KG1 (cell line): ENCODE measurements around the gene ADGRE2.
A peak's percentile ranks its signal among the peaks of the same experiment; 100 is the strongest.
"Not testable (repeated sequence)": the region's sequence is repeated elsewhere in the genome, so short reads cannot be mapped to it uniquely, and the experiment has no call there.

Source experiments
- DNase-seq: peaks from one replicate; lab custom pipeline; 2025; lab: John Stamatoyannopoulos, UW

ADGRE2 gene

GRCh38 chr19:14778110-14778845 lies at the start of gene ADGRE2:
ADGRE2 (minus strand) TSS chr19:14778560; CDS start chr19:14776756, 1,804 bp downstream.
- DNase-seq = not testable (repeated sequence)

GRCh38 chr19:14826006-14826405 lies 47.6 kb upstream of the ADGRE2 start:
- no peak for DNase-seq

- DNase-seq = no peak
These were observed 43.6 kb upstream of the ADGRE2 start for GRCh38 chr19:14821937-14822336.

DNA sequence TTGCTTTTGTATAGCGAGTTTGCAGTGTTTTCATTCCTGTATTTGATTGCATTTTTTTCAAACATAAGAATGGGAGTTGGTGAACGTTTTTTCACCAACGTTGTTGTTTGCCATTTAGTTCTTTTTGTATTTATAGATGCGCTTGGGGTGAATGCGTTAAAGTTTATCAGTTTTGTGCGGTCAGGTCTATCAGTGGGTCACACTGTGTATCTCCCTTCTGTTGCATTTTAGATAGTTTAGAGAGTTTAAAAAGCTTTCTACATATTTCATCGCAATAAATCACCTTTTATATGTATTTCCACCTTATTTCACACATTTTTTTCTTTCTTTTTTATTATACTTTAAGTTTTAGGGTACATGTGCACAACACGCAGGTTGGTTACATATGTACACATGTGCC lies 40.2 kb upstream of the ADGRE2 start:
- no peak for DNase-seq

GRCh38 chr19:14817052-14817451 lies 38.7 kb upstream of the ADGRE2 start:
- no peak for DNase-seq

DNA sequence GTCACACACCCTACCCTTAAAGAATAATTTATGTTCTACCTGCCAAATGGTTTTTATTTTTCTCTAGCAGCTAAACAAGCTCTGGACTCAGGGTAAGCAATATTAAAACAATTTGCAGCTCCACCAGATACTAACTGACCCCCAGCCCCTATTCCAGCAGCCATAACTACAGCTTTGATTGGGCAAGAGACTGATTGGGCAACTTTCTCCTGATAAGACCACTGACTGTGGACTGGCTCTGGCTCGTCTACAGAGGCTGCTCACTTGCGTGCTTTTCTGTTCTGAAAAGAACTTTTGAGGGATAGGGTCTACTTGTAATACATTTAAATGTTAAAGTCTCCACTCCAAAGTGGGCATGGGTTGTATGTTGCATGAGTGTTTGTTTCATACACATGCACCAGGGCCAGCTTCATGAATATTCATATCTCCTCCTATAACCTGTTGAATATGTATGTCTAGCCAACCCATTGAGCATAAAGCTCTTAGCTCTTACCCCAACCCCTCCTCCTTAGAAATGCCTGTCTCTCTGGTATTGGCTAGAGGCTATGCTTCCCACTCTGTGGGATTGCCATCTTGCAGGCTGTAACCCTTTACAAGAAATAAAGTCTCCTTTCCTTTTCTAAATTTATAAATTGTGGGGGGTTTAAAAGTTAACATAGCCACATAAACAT lies 36.8 kb upstream of the ADGRE2 start:
- no peak for DNase-seq

DNA sequence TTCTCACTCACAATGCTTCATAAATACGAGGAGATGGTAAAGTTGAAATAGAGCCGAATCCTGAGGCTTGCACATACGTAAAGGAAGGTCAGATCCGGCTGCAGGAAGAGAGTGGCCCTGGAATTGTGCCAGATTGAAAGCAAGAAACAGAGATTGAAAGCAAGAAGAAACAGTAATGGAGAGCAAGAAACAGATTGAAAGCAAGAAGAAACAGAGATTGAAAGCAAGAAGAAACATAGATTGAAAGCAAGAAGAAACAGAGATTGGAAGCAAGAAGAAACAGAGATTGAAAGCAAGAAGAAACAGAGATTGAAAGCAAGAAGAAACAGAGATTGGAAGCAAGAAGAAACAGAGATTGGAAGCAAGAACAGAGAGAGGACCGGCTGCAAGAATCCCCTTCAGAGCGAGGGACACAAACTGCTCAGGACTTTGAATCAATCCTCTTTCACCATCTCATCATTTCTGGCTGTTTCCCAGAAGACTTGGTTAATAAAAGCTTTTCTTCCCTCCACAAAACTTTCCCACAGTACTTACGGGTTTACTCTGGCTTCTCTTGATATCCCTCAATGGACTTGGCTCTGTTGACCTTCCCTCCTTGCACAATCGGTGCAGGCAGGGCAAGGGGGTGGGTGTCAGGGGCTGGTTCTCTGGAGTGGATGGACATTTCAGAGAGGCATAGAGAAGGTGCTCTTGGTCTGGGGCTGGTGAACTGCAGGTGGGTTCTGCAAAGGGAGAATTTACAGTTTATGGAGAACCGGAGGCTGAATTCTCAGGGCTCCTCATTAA lies 31.1 kb upstream of the ADGRE2 start:
- no peak for DNase-seq

DNA sequence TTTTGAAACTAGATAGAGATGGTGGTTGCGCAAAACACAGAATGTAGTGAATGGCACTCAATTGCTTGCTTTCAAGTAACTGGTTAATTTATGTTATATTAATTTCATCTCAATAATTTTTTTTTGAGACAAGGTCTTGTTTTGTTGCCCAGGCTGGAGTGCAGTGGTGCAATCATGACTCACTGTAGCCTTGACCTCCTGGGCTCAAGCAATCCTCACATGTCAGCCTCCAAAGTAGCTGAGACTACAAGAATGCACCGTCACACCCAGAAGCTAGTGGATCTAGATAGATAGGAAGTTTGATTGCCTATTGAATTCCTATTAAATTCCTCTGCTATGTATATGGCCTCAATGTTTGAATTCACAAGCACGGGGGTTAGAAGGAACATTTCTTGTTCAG lies 26.4 kb upstream of the ADGRE2 start:
- DNase-seq = no peak

DNA sequence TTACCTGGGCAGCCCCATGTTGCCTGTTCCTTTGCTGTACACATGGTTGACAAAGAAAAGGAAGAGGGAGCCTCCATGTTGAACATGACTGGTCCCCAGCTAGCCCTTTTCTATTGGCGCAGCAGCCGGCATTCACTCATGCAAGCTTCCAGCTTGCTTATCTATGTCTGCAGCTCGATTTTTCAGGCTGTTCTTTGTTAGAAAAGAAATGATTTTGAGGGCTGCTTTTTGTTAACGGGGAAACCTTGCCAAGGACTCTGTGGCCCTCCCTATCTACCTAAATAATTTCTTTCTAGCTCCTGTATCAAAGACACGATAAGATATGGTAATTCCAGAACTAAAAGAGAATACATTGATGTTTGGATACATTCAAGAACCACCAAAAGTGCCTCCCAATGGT lies 20.4 kb upstream of the ADGRE2 start:
- DNase-seq = no peak

DNA sequence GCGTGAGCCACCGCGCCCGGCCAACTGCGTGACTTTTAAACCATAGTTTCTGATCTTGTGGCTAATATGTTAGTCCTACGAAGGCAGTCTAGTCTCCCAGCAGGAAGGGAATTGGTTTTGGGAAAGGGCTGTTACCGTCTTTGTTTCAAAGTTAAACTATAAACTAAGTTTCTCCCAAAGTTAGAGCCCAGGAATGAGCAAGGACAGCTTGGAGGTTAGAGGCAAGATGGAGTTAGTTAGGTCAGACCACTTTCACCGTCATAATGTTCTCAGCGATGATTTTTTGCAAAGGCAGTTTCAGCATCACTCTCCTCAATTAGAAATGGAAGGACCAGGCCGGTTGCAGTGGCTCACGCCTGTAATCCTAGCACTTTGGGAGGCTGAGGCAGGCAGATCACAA lies 17.7 kb upstream of the ADGRE2 start:
- DNase-seq = no peak

DNA sequence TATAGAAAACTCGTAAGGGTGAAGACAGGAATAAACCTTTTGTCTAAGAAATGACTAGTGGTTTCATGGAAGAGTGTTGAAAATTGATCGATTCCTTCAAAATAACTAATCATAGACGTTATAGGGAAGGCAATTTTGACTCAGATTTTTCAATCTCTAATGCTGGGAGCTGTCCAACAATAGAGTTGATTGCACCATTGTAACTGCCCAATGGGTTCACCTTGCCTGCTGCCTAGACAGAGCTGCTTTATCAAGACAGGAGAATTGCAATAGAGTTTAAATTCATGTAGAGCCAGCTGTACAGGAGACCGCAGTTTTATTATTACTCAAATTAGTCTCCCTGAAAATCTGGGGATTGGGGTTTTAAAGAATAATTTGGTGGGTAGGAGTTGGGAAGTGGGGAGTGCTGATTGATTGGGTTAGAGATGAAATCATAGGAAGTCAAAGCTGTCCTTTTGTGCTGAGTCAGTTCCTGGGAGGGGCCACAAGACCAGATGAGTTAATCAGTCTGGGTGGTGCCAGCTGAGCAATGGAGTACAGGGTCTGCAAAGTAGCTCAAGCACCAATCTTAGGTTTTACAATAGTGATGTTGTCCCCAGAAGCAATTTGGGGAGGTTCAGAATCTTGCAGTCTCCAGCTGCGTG lies 16.8 kb upstream of the ADGRE2 start:
- DNase-seq = no peak

DNA sequence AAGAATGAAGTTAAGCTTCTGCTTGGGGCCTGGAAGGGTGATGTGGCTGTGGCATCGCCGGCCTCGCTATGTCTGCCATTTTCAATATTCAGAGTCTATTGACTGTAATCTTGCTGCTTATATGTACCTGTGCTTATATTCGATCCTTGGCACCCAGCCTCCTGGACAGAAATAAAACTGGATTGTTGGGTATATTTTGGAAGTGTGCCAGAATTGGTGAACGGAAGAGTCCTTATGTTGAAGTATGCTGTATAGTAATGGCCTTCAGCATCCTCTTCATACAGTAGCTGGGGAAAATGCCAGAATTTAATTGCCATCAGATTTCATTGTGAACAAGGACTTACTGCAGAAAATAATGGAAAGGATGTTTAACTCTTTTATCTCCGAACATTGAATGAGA lies 13.9 kb upstream of the ADGRE2 start:
- DNase-seq = not testable (repeated sequence)

- no peak for DNase-seq
These were observed 8.1 kb upstream of the ADGRE2 start for GRCh38 chr19:14786421-14786851.

GRCh38 chr19:14785102-14785793 lies 6.9 kb upstream of the ADGRE2 start:
- DNase-seq = peak; percentile 60

DNA sequence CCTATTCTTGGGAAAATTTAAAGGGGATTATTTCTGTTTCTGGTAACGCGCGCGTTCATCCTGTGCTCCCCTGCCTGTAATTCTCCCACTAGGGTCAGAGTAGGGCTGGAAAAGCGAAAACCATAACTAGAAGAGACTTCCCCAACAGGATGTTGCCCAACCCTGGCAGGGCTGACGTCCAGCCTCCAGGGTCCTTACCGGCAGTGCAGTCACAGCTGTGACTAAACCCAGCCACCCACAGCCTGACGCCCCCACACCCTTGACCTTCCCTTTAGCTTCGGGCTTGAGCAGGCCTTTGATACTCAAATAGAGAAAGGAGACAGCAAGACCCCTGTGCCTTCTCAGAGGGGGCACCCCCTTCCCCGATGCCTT lies 6.4 kb upstream of the ADGRE2 start:
- peak; percentile 67 for DNase-seq

GRCh38 chr19:14783410-14783998 lies 5.1 kb upstream of the ADGRE2 start:
- DNase-seq = not testable (repeated sequence)

DNA sequence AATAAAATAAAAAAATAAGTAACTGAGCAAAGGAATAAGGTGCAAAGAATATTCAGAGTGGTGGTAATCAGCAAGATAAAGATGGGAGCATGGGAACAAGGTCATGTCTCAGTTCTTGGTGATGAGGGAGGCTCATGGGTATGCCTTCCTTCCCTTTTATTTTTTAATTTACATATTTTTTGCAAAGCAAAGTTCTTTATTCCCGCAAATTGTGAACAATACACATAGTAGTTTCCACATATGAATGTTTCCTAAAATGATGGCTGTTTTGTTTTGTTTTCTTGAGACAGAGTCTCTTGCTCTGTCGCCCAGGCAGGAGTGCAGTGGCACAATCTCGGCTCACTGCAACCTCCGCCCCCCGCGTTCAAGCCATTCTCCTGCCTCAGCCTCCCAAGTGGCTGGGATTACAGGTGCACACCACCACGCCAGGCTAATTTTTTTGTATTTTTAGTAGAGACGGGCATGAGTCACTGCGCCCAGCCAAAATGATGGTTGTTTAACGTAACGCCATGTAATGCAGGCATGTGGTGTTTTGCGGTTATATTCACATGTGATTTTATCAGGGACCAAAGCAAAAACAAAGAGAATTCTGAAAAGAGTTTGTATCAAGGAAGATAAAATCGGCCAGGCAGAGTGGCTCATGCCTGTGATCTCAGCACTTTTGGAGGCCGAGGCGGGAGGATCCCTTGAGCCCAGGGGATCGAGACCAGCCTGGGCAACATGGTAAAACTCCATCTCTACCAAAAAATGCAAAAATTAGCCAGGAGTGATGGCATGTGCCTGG lies 4.5 kb upstream of the ADGRE2 start:
- no peak for DNase-seq

DNA sequence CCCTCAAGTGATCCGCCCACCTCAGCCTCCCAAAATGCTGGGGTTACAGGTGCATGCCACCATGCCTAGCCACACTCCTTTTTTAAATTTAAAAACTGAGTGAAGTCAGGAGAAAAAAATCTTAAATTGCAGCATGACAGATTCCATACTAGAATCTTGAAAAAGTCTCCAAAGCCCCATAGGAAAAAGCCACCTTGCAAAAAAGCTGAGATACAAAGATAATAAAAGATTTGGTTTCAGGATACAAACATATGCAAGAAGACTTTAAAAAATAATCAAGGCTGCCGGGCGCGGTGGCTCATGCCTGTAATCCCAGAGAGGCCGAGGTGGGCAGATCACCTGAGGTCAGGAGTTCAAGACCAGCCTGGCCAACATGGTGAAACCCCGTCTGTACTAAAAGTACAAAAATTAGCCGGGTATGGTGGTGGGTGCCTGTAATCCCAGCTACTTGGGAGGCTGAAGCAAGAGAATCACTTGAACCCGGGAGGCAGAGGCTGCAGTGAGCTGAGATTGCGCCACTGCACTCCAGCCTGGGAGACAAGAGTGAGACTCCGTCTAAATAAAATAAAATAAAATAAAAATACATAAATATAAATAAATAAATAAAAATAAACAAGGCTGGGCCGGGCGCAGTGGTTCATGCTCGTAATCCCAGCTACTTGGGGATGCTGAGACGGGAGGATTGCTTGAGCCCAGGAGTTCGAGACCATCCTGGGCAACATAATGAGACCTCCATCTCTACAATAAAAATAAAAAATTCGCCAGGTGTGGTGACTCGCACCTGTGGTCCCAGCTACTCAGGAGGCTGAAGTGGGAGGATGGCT lies 3.6 kb upstream of the ADGRE2 start:
- DNase-seq = not testable (repeated sequence)

DNA sequence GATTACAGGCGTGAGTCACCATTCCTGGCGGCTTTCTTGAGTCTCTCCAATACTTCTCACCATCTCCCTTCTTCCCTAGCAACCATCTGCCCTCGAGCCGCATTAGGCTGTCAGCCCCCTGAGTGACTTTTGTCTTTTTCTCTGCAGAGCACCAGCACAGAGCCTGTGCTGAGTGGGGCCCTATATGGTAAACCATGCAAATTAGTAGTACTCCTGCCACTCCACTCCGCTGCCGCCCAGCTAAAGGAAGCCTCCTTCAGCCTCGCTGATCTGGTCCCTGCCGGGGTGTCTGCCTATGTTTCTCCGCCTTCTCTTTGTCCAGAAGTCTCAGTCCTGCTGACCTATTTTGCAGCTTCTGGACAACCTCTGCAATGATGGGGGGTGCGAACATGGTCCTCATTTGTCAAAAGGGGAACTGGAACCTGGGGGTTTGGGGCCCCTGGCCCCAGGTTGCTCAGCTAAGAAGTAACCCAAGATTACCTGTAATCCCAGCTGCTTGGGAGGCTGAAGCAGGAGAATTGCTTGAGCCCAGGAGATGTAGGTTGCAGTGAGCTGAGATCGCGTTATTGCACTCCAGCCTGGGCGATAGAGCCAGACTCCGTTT lies 2.4 kb upstream of the ADGRE2 start:
- DNase-seq = not testable (repeated sequence)
